GM12878 (cell line): ENCODE measurements around the gene CCDC15. TPM values are rescaled to one million over a fixed set of nuclear protein-coding genes. Genes with fewer than 3 reads are reported as not detected.

ENCODE experiments used
- ATF3 ChIP-seq: IDR thresholded peaks from 2 replicates; pipeline ENCODE4 v1.6.1; 2011; ENCODE audit warnings: low read depth, mild to moderate bottlenecking, low read length, moderate library complexity, borderline replicate concordance; ENCODE audit errors: extremely low read depth
- ATF7 ChIP-seq: fragments of 450-650 bp; IDR thresholded peaks from 2 replicates; pipeline ENCODE4 v1.6.1; 2016; ENCODE audit warnings: low read depth, mild to moderate bottlenecking
- BACH1 ChIP-seq: fragments of 450-650 bp; IDR thresholded peaks from 2 replicates; pipeline ENCODE4 v1.6.1; 2017; ENCODE audit warnings: mild to moderate bottlenecking, borderline replicate concordance
- CBX3 ChIP-seq: fragments of 200-600 bp; sonication (generic); IDR thresholded peaks from 2 replicates; pipeline ENCODE4 v1.6.1; 2016; ENCODE audit warnings: low read depth, borderline replicate concordance
- CEBPZ ChIP-seq: fragments of 150-350 bp; IDR thresholded peaks from 2 replicates; pipeline ENCODE4 v1.6.1; 2016; ENCODE audit warnings: low read depth, low read length
- CHD1 ChIP-seq: IDR thresholded peaks from 2 replicates; pipeline ENCODE4 v1.6.1; 2012; ENCODE audit warnings: low read depth, low read length, improper control_type of control experiment
- CREM ChIP-seq: IDR thresholded peaks from 2 replicates; pipeline ENCODE4 v1.6.1; 2014; ENCODE audit warnings: antibody characterized with exemption, low read depth
- ESRRA ChIP-seq: IDR thresholded peaks from 2 replicates; pipeline ENCODE4 v1.6.1; 2012; ENCODE audit warnings: mild to moderate bottlenecking, low read length, improper control_type of control experiment
- FOXM1 ChIP-seq: IDR thresholded peaks from 2 replicates; pipeline ENCODE4 v1.6.1; 2012; ENCODE audit warnings: low read depth, mild to moderate bottlenecking, inconsistent platforms, low read length, moderate library complexity
- HCFC1 ChIP-seq: fragments of 150-350 bp; IDR thresholded peaks from 2 replicates; pipeline ENCODE4 v1.6.1; 2014; ENCODE audit warnings: low read length
- HDAC6 ChIP-seq: fragments of 200-600 bp; sonication (generic); IDR thresholded peaks from one replicate; pipeline ENCODE4 v1.8.0; 2017; ENCODE audit warnings: antibody characterized with exemption; ENCODE audit not compliant: unreplicated experiment
- HSF1 ChIP-seq: fragments of 150-350 bp; IDR thresholded peaks from 2 replicates; pipeline ENCODE4 v1.6.1; 2014; ENCODE audit warnings: mild to moderate bottlenecking, low read depth, low read length
- IKZF2 ChIP-seq, 2 experiments: fragments of 450-650 bp; IDR thresholded peaks; 2 replicates each; pipeline ENCODE4 v1.6.1; 2017; ENCODE audit warnings: mild to moderate bottlenecking in 2 of 2, moderate library complexity in 2 of 2
- JUNB ChIP-seq: IDR thresholded peaks from 2 replicates; pipeline ENCODE4 v1.6.1; 2016; ENCODE audit warnings: antibody characterized with exemption, mild to moderate bottlenecking
- KDM1A ChIP-seq: fragments of 200-600 bp; sonication (generic); IDR thresholded peaks from 2 replicates; pipeline ENCODE4 v1.6.1; 2016; ENCODE audit warnings: borderline replicate concordance
- LARP7 ChIP-seq: fragments of 450-650 bp; IDR thresholded peaks from 2 replicates; pipeline ENCODE4 v1.6.1; 2017; ENCODE audit warnings: mild to moderate bottlenecking
- MTA3 ChIP-seq: IDR thresholded peaks from 2 replicates; pipeline ENCODE4 v1.6.1; 2012; ENCODE audit warnings: low read length, inconsistent platforms, borderline replicate concordance
- NBN ChIP-seq: fragments of 450-650 bp; IDR thresholded peaks from 2 replicates; pipeline ENCODE4 v1.6.1; 2016
- NFIC ChIP-seq: IDR thresholded peaks from 2 replicates; pipeline ENCODE4 v1.6.1; 2012; ENCODE audit warnings: low read depth, mild to moderate bottlenecking, inconsistent platforms, low read length, moderate library complexity
- NFYA ChIP-seq: IDR thresholded peaks from 2 replicates; pipeline ENCODE4 v1.6.1; 2011; ENCODE audit warnings: low read depth, mild to moderate bottlenecking, low read length, improper control_type of control experiment, borderline replicate concordance
- NR2F1 ChIP-seq: fragments of 450-650 bp; conservative IDR thresholded peaks from 2 replicates; pipeline ENCODE4 v1.6.1; 2017; ENCODE audit warnings: mild to moderate bottlenecking
- NRF1 ChIP-seq: conservative IDR thresholded peaks from 2 replicates; pipeline ENCODE4 v1.6.1; 2011; ENCODE audit warnings: mild to moderate bottlenecking, low read depth, low read length, improper control_type of control experiment
- PKNOX1 ChIP-seq: fragments of 450-650 bp; IDR thresholded peaks from 2 replicates; pipeline ENCODE4 v1.6.1; 2016; ENCODE audit warnings: mild to moderate bottlenecking
- RUNX3 ChIP-seq: IDR thresholded peaks from 2 replicates; pipeline ENCODE4 v1.6.1; 2012; ENCODE audit warnings: low read length, inconsistent platforms
- STAT1 ChIP-seq: fragments of 450-650 bp; conservative IDR thresholded peaks from 2 replicates; pipeline ENCODE4 v1.6.1; 2014; ENCODE audit warnings: antibody characterized with exemption, mild to moderate bottlenecking
- TCF3 ChIP-seq: IDR thresholded peaks from 2 replicates; pipeline ENCODE4 v1.6.1; 2012; ENCODE audit warnings: low read depth, mild to moderate bottlenecking, low read length, borderline replicate concordance; ENCODE audit not compliant: insufficient read depth
- YY1 ChIP-seq: IDR thresholded peaks from 2 replicates; pipeline ENCODE4 v1.6.1; 2011; ENCODE audit warnings: low read depth, mild to moderate bottlenecking, low read length
- ZNF217 ChIP-seq: fragments of 450-650 bp; IDR thresholded peaks from 2 replicates; pipeline ENCODE4 v1.6.1; 2017; ENCODE audit warnings: antibody characterized with exemption, mild to moderate bottlenecking
- ZNF24 ChIP-seq: fragments of 450-650 bp; IDR thresholded peaks from 2 replicates; pipeline ENCODE4 v1.6.1; 2017; ENCODE audit warnings: antibody characterized with exemption, mild to moderate bottlenecking
- polyA plus RNA-seq, 11 experiments: library from polyadenylated mRNA; depleted of rRNA in 4 of 11; unstranded in 6 of 11; stranded (reverse) in 5 of 11; fragments of >200 nt; fragmentation: Nextera tagmentation in 4 of 11; fragmentation: Illumina TruSeq in 1 of 11; extraction: Ambion mirVana in 4 of 11; extraction: Trizol in 1 of 11; gene quantifications; 1 replicate in 1 of 11; 2 replicates in 10 of 11; pipeline versions ENCODE4 v1.2.1 to v1.2.3, GENCODE V29; 2011 to 2016; ENCODE audit warnings: inconsistent platforms in 2 of 11, missing spikeins in 2 of 11, low read depth in 1 of 11
- total RNA-seq, 4 experiments: library from RNA; depleted of rRNA in 3 of 4; stranded (reverse); fragments of >200 nt in 3 of 4; fragmentation: Illumina TruSeq in 1 of 4; extraction: Trizol in 1 of 4; gene quantifications; 2 replicates each; pipeline versions ENCODE4 v1.2.1 to v1.2.3, GENCODE V29; 2013 to 2021

The CCDC15 gene
- total and polyA plus RNA-seq, 10 of the 15 experiments (the other 5 are each of a cell fraction or from before 2014, with no cell fraction given): 2.0 to 5.3 (median 3.3) TPM

GRCh38 chr11:125062931-125063428 lies 109.0 kb downstream of the CCDC15 start, which contains the start of gene SLC37A2 (continued):
- peak; percentile 51; the same call in 1 of the 2 replicates for TF ChIP-seq NR2F1
- TF ChIP-seq ZNF217: no peak
- TF ChIP-seq NFYA: no peak
- peak; percentile 96 to 98; a peak in 2 of 4 replicates for TF ChIP-seq IKZF2 (IDR thresholded peaks at IDR 0.05)
- no peak for TF ChIP-seq KDM1A
- no peak for TF ChIP-seq HDAC6
- TF ChIP-seq CBX3: no peak
- peak; percentile 92 for TF ChIP-seq CREM
- peak; percentile 17; the same call in 1 of the 2 replicates for TF ChIP-seq YY1
- TF ChIP-seq JUNB: no peak
- TF ChIP-seq CHD1: no peak
- no peak for TF ChIP-seq NRF1
- no peak for TF ChIP-seq ESRRA
- no peak for TF ChIP-seq HSF1
- peak; percentile 75 for TF ChIP-seq LARP7
- peak; percentile 79 for TF ChIP-seq ATF7
- no peak for TF ChIP-seq STAT1
- peak; percentile 68 for TF ChIP-seq RUNX3
- no peak for TF ChIP-seq ATF3
- TF ChIP-seq MTA3: no peak
- peak; percentile 92 for TF ChIP-seq NBN
- no peak for TF ChIP-seq FOXM1
- peak; percentile 80; the same call in 1 of the 2 replicates for TF ChIP-seq BACH1
- no peak for TF ChIP-seq NFIC
- peak; percentile 24; the same call in 1 of the 2 replicates for TF ChIP-seq HCFC1
- TF ChIP-seq PKNOX1: 0 out of 2 replicates have a peak, but pooled peaks have one; percentile 9
- TF ChIP-seq CEBPZ: no peak
- TF ChIP-seq TCF3: no peak
- peak; percentile 45; the same call in 1 of the 2 replicates for TF ChIP-seq ZNF24
